Rectal smooth muscle tissue (tissue), 1 donor: Measurements from ENCODE around the gene TP53BP2.
A peak's percentile ranks its signal among the peaks of the same experiment; 100 is the strongest.

Experiments used
- H3K27ac ChIP-seq: one replicate; pipeline ENCODE4 v1.7.0; 2013; ENCODE audit warnings: low read depth, low read length, inconsistent platforms
- H3K27me3 ChIP-seq: one replicate; pipeline ENCODE4 v1.7.0; 2013; ENCODE audit warnings: low read length; ENCODE audit not compliant: control insufficient read depth, insufficient read depth
- H3K36me3 ChIP-seq: one replicate; pipeline ENCODE4 v1.7.0; 2013; ENCODE audit warnings: low read length; ENCODE audit not compliant: control insufficient read depth, insufficient read depth
- H3K4me1 ChIP-seq: one replicate; pipeline ENCODE4 v1.7.0; 2013; ENCODE audit warnings: low read length; ENCODE audit not compliant: control insufficient read depth, insufficient read depth
- H3K4me3 ChIP-seq: one replicate; pipeline ENCODE4 v1.7.0; 2013; ENCODE audit warnings: low read length
- H3K9ac ChIP-seq: one replicate; pipeline ENCODE4 v1.7.0; 2013; ENCODE audit warnings: low read length

Gene TP53BP2

DNA sequence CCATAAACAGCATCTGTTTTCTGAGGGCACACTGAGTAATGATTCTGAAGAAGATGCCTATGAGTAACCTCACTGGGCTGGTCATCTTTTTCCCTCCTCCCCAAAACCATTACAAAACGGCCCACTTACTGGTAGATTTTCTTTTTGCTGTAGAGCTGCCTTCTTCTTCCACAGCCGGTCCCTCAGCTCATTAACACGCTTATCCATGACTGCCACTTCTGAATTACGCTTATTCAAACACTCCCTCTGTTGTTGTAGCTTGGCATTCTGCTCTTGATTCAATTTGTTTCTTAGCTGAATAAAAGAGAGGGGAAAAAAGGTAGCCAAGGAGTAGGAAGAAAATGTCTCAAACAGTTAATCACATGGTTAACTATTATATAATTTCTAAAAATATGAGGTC is 43.1 kb downstream of the TP53BP2 start:
- no peaks in the 10 kb centered on the region for H3K27me3 ChIP-seq
- no peak overlapping the region for H3K4me3 ChIP-seq
- H3K4me1 ChIP-seq, result no peaks in the 10 kb centered on the region
- H3K9ac ChIP-seq, result no peak overlapping the region
- peaks cover 32% of the 10 kb centered on the region for H3K36me3 ChIP-seq
- no peak overlapping the region for H3K27ac ChIP-seq

DNA sequence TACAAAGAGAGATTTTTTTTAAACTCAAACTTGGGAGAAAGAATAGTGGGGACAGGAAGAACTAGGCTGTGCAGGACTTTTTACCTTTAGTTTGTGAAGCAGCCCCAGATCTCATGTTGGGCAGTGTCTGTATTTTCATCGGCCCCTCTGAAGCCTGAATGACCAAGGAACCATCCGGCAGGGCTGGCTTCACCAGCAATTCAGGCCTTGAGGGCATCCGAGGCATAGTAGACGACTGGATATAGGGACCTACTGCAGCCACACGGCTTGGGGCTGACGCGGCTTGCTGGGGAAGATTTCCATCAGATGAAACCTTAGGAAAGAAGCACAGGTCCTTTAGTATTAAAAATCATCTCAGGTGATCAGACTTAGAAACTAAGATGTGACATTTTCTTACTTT is 43.7 kb downstream of the TP53BP2 start:
- peaks cover 33% of the 10 kb centered on the region for H3K36me3 ChIP-seq
- H3K9ac ChIP-seq, result no peak overlapping the region

DNA sequence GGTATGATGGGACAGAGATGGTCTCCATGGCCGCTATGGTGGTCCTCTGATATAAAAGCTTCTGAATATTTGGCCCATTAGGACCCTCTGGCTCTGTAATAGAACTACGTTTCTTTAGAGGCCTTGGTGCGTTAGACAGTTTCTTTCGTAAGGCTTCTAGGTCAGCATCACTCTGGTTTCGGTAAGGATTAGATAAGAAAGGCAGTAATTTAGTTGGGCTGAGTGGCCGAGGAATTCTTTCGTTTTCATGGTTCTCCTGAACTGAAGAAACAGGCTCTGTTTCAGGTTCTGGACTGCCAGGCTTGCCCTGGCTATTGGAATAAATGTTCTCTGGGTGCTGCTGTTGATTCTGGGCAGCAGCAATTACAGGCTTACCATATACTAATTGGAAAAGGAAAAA is 49.5 kb downstream of the TP53BP2 start:
- H3K4me1 ChIP-seq, result no peaks in the 10 kb centered on the region
- H3K9ac ChIP-seq, result no peak overlapping the region
- H3K27ac ChIP-seq, result no peak overlapping the region
- H3K27me3 ChIP-seq, result no peaks in the 10 kb centered on the region
- H3K36me3 ChIP-seq, result peaks cover 19% of the 10 kb centered on the region
- no peak overlapping the region for H3K4me3 ChIP-seq

More for the DNA sequence above, 43.7 kb downstream of the TP53BP2 start:
- no peak overlapping the region for H3K27ac ChIP-seq
- no peaks in the 10 kb centered on the region for H3K4me1 ChIP-seq
- H3K27me3 ChIP-seq, result no peaks in the 10 kb centered on the region
- H3K4me3 ChIP-seq, result no peak overlapping the region

DNA sequence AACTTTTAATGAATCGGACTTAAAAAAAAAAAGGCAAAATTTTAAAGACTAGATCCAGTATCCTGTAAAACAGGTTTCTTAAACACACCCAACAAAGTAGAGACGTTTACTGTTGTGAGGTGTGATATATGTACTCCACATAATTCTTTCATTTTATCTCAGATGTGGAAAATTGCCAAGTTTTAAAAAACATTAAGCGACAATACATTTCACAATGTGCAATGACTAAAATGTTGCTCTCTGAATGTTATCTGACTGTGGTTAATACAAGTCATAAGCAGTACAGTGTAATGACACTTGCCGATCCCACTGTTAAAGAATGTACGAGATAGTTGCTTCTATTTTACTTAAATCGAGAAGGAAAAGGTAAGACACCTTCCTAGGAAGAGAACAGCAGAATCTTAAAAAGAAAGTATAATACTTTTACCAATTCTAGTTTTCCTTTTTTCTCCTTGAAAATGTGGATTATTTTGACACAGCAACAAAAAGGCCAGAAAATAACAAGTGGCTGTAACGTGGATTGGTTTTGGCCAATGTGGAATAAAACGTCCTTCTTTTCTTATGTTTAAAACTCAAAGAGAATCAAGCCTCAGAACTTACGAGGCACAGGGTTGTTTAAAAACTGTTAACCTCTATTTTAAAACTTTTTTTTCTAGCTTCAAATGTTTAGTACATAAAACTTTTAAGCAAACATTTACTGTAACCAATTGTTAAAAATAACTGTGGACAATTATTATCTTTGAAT is 51.4 kb downstream of the TP53BP2 start:
- no peak overlapping the region for H3K9ac ChIP-seq
- no peak overlapping the region for H3K27ac ChIP-seq
- H3K4me1 ChIP-seq, result no peaks in the 10 kb centered on the region
- peaks cover 11% of the 10 kb centered on the region for H3K36me3 ChIP-seq
- no peaks in the 10 kb centered on the region for H3K27me3 ChIP-seq
- no peak overlapping the region for H3K4me3 ChIP-seq

DNA sequence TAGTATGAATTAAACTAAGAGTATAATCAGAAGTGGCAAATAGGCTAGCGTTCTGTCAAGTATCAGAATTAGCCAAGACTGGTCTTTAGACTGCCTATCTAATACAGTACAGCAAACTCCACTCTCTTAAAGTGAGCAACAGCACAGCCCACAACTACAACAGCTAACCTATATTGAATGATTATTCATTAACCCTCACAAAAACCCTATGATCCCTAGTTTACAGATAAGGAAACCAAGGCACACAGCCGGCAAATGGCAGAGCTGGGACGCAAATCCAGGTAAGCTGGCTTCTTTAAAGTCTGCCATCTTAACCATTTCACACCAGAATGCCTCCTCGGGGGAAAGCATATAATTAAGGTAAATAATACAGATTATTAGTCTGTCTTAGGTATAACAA is 52.0 kb downstream of the TP53BP2 start:
- Histone ChIP-seq H3K27me3 (no peaks in the 10 kb centered on the region), H3K27ac (no peak overlapping the region), H3K36me3 (peaks cover 9% of the 10 kb centered on the region), H3K4me3 (no peak overlapping the region), H3K4me1 (no peaks in the 10 kb centered on the region), H3K9ac (no peak overlapping the region)

DNA sequence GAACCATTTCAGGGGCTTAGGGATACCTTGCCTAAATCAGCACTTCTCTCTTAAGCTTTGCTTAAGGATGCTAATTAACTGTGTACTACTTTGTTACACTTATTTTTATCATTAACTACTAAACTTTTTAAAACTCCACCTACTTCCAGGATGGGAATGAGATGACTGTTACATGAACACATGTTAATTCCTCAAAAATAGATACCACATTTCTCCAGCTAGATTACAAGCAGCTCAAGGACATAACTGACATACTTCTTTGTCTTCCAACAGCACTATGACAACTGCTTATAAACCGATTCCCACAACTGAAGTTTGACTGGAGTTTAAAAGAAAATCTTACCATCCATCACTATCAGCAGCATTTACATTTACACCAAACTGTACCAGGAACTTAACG is 53.7 kb downstream of the TP53BP2 start:
- H3K4me3 ChIP-seq, result no peak overlapping the region
- no peak overlapping the region for H3K27ac ChIP-seq
- no peaks in the 10 kb centered on the region for H3K27me3 ChIP-seq
- H3K4me1 ChIP-seq, result no peaks in the 10 kb centered on the region
- H3K36me3 ChIP-seq, result no peaks in the 10 kb centered on the region
- no peak overlapping the region for H3K9ac ChIP-seq

GRCh38 chr1:223788746-223789415 is 56.9 kb downstream of the TP53BP2 start:
- H3K27me3 ChIP-seq, result no peaks in the 10 kb centered on the region
- no peak overlapping the region for H3K4me3 ChIP-seq
- peaks cover 10% of the 10 kb centered on the region for H3K4me1 ChIP-seq
- peaks cover 2% of the 10 kb centered on the region for H3K36me3 ChIP-seq
- no peak overlapping the region for H3K9ac ChIP-seq
- no peak overlapping the region for H3K27ac ChIP-seq

GRCh38 chr1:223785808-223786207 is 59.9 kb downstream of the TP53BP2 start:
- Histone ChIP-seq H3K4me1 (peaks cover 10% of the 10 kb centered on the region), H3K36me3 (peaks cover 8% of the 10 kb centered on the region), H3K9ac (no peak overlapping the region), H3K4me3 (no peak overlapping the region), H3K27me3 (no peaks in the 10 kb centered on the region), H3K27ac (peak overlapping the region; percentile 6)

DNA sequence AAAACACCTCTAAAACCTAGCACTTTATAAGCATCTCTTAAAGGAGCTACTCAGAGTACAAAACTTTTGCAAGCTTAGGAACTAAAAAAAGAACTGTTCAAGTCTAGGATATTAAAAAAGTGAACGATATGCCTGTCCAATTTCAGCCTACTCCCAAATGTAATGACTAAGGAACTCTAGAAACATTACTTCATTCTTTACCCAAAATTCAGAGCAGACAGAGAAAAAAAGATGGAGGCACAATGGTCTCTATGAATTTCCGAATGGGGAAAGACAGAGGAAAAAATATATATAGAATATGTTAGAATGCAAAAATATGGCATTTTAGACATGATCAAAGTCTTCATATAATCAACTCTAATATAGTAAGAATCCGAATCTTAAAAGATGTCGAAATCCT is 61.2 kb downstream of the TP53BP2 start:
- H3K27me3 ChIP-seq, result no peaks in the 10 kb centered on the region
- no peak overlapping the region for H3K4me3 ChIP-seq
- H3K36me3 ChIP-seq, result peaks cover 12% of the 10 kb centered on the region
- H3K27ac ChIP-seq, result no peak overlapping the region
- peaks cover 10% of the 10 kb centered on the region for H3K4me1 ChIP-seq
- no peak overlapping the region for H3K9ac ChIP-seq

- no peak overlapping the region for H3K27ac ChIP-seq
- H3K4me3 ChIP-seq, result no peak overlapping the region
- H3K9ac ChIP-seq, result no peak overlapping the region
- peaks cover 10% of the 10 kb centered on the region for H3K4me1 ChIP-seq
- no peaks in the 10 kb centered on the region for H3K27me3 ChIP-seq
- peaks cover 12% of the 10 kb centered on the region for H3K36me3 ChIP-seq
Measured at GRCh38 chr1:223783676-223784075, 62.1 kb downstream of the TP53BP2 start.

DNA sequence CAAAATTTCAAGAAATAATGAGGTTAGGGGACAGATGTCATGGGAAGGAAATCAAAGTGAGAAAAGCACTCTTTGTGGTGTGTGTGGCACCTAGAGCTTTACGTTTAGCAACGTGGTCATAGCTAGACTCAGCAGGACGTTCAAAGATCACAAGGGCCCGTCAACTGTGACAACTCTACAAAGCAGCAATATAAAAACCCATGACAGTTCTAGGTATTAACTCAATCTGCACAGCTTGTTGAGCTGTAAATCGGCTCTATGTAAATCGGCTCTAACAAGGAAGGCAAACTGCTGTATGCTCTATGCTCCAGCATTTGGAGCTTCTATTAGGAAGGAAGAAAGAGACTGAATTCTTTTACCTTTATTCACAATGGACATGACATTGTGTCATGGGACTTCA is 64.8 kb downstream of the TP53BP2 start:
- H3K27ac ChIP-seq, result no peak overlapping the region
- H3K4me3 ChIP-seq, result no peak overlapping the region
- H3K4me1 ChIP-seq, result peaks cover 7% of the 10 kb centered on the region
- H3K27me3 ChIP-seq, result no peaks in the 10 kb centered on the region
- peaks cover 23% of the 10 kb centered on the region for H3K36me3 ChIP-seq
- no peak overlapping the region for H3K9ac ChIP-seq

DNA sequence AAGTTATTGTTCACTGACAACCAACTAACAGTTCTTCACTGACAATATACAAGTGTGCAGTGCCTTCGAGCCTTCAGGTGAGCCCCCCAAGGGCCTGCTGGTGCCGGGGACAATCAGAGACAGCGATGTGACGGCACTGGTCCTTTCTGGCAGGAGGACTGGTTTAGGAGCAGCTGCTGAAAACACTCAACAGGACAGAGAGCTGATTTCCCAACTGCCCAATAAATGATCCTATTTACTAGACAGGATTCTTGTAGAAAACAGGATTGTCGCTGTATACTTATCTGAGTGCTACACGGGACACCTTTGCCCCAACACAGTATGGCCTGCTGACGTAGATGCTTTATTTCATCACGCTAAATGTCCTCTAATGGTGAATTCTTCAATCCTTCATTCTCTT is 65.4 kb downstream of the TP53BP2 start:
- Histone ChIP-seq H3K36me3 (peaks cover 20% of the 10 kb centered on the region), H3K27ac (no peak overlapping the region), H3K4me3 (no peak overlapping the region), H3K27me3 (no peaks in the 10 kb centered on the region), H3K9ac (no peak overlapping the region), H3K4me1 (peaks cover under 1% of the 10 kb centered on the region)
